SH-SY5Y (cell line): ENCODE measurements around the gene RSU1.

ENCODE experiments used
- GATA2 ChIP-seq: IDR thresholded peaks from 2 replicates; pipeline ENCODE4 v1.6.1; 2011; ENCODE audit warnings: mild to moderate bottlenecking, low read depth, low read length
- GATA3 ChIP-seq: IDR thresholded peaks from 2 replicates; pipeline ENCODE4 v1.6.1; 2011; ENCODE audit warnings: low read depth, mild to moderate bottlenecking, low read length, moderate library complexity

DNA sequence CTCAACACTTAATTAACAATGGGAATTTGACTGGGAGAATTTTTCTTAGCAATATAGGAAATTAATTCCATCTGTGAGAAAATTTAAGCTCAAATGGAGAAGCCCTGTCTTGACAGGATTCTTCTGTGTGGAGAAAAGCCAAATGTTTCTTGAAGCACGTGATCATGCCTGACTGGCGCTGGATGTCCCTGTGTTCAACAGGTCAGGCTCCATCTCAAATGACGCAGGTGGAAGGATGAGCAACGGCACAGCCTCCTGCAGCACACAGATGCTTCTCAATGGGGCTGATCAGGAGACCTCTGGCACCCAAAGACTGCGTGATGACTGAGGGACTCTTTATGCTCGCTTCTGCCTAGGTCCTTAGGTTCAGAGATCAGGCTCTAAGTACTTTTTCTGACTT lies 143.8 kb downstream of the RSU1 start:
- TF ChIP-seq GATA2 (no peak), GATA3 (no peak)
